Measurements from ENCODE around the gene MERTK.

Gene MERTK

DNA sequence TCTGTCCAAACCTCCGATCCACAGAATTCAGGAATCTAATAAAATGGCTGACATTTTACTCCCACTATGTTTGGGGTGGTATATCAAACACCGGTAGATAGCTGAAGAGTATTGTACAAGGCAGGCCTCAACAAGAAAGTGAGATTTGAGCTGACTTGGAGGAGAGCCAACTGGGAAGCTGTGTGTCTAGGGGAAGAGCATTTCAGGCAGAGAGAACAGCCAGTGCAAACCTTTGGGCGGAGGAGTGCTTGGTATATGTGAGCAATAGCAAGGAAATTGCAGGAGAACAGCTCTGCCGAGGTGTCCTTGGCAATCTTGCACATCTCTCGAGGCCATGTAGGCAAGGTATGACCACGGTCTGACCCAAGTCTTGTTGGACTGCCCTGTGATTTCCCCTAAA, 1.8 kb upstream of the MERTK start:
- Histone ChIP-seq H3K4me1 (ENCODE audit: control insufficient read depth, low read length) (peaks cover 8% of the 10 kb centered on the region), H3K27me3 (ENCODE audit: control insufficient read depth, low read length) (peaks cover 37% of the 10 kb centered on the region), H4K20me1 (ENCODE audit: control insufficient read depth, insufficient read depth, low read depth, low read length) (no peaks in the 10 kb centered on the region), H3K27ac (ENCODE audit: low read depth, low read length) (no peak overlapping the region), H3K9me3 (ENCODE audit: control insufficient read depth, insufficient read depth, low read length) (no peaks in the 10 kb centered on the region), H3K9me2 (replicated peaks; ENCODE audit: control insufficient read depth, low read length) (no peaks in the 10 kb centered on the region), H3K4me3 (ENCODE audit: low read length) (no peak overlapping the region), H3K36me3 (ENCODE audit: control insufficient read depth, low read length) (no peaks in the 10 kb centered on the region), H3F3A (ENCODE audit: control insufficient read depth, insufficient read depth) (0 out of 2 replicates have a peak, but pooled peaks cover 5% of the 10 kb centered on the region), H3K4me2 (ENCODE audit: low read length) (no peak overlapping the region), H3K79me2 (ENCODE audit: control insufficient read depth, low read length) (no peaks in the 10 kb centered on the region)
- TF ChIP-seq, protein P1, sequence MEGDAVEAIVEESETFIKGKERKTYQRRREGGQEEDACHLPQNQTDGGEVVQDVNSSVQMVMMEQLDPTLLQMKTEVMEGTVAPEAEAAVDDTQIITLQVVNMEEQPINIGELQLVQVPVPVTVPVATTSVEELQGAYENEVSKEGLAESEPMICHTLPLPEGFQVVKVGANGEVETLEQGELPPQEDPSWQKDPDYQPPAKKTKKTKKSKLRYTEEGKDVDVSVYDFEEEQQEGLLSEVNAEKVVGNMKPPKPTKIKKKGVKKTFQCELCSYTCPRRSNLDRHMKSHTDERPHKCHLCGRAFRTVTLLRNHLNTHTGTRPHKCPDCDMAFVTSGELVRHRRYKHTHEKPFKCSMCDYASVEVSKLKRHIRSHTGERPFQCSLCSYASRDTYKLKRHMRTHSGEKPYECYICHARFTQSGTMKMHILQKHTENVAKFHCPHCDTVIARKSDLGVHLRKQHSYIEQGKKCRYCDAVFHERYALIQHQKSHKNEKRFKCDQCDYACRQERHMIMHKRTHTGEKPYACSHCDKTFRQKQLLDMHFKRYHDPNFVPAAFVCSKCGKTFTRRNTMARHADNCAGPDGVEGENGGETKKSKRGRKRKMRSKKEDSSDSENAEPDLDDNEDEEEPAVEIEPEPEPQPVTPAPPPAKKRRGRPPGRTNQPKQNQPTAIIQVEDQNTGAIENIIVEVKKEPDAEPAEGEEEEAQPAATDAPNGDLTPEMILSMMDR (IDR thresholded peaks at IDR 0.05; ENCODE audit: low read depth, low read length, poor library complexity, severe bottlenecking): no peak
- TF ChIP-seq EZH2phosphoT487 (IDR thresholded peaks at IDR 0.05; ENCODE audit: borderline replicate concordance, low read length): no peak

DNA sequence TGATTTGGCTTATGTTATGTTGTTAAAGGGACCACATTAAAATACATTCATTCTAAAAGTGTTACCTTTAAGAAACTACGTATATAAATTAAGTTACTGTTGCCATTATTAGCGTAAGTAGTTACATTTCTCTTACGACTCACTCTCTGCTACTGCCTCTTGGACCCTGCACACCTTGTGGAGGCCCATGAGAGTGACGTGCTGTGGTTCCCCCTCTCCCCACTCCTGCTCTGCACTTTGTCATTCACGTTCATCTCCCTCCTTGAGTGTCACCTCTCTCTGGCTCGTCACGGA, 830 bp upstream of the MERTK start:
- no peaks in the 10 kb centered on the region for H3K9me2 ChIP-seq (replicated peaks; ENCODE audit: control insufficient read depth, low read length)
- H3K27me3 ChIP-seq (ENCODE audit: control insufficient read depth, low read length): peaks cover 40% of the 10 kb centered on the region
- H3K4me3 ChIP-seq (ENCODE audit: low read length): peak overlapping the region; percentile 58
- TF ChIP-seq, protein P1 (IDR thresholded peaks at IDR 0.05; ENCODE audit: low read depth, low read length, poor library complexity, severe bottlenecking): no peak
- no peak for TF ChIP-seq EZH2phosphoT487 (IDR thresholded peaks at IDR 0.05; ENCODE audit: borderline replicate concordance, low read length)
- peaks cover 8% of the 10 kb centered on the region for H3K4me1 ChIP-seq (ENCODE audit: control insufficient read depth, low read length)
- H3K79me2 ChIP-seq (ENCODE audit: control insufficient read depth, low read length): no peaks in the 10 kb centered on the region
- 0 out of 2 replicates have a peak, but pooled peaks cover 5% of the 10 kb centered on the region for H3F3A ChIP-seq (ENCODE audit: control insufficient read depth, insufficient read depth)
- H3K27ac ChIP-seq (ENCODE audit: low read depth, low read length): no peak overlapping the region
- H3K9me3 ChIP-seq (ENCODE audit: control insufficient read depth, insufficient read depth, low read length): no peaks in the 10 kb centered on the region
- H3K36me3 ChIP-seq (ENCODE audit: control insufficient read depth, low read length): no peaks in the 10 kb centered on the region
- peak overlapping the region; percentile 67 for H3K4me2 ChIP-seq (ENCODE audit: low read length)
- no peaks in the 10 kb centered on the region for H4K20me1 ChIP-seq (ENCODE audit: control insufficient read depth, insufficient read depth, low read depth, low read length)

DNA sequence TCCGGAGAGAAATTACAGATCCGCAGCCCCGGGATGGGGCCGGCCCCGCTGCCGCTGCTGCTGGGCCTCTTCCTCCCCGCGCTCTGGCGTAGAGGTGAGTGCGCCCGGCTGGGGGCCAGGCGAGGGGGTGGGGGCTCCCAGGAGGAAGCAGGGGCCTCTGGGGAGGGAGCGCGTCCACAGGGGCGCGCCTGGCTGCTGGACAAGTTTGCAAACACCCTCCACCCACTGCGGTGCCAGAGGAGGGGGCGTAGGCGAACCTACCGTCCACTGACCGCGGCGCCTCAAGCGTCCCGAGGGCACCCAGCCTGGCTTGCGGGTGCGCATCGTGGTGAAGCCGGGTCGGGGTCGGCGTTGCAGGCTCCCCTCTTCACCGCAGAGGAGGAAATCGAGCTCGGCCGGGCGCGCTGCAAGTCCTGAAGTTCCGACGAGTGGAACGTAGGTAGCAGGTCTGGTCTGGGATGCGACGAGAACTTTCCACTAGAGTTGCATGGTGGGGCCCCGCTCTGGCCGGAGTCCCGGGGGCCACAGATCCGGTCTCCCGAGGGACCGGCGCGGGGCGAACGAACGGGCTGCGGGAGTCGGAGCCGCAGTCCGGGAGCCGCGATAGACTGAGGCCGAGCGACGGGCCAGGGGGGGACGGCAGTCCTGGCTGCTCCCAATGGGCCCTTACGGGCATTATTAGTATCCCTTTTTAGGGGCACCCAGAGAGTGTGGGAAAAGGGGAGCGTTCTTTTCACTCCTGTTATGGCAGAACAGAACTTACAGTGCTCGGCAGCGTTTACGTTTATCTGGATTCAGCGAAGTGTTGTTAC, 502 bp downstream of the MERTK start:
- H3K36me3 ChIP-seq (ENCODE audit: control insufficient read depth, low read length): no peaks in the 10 kb centered on the region
- peak overlapping the region; percentile 54 for H3K4me3 ChIP-seq (ENCODE audit: low read length)
- H3K4me2 ChIP-seq (ENCODE audit: low read length): peak overlapping the region; percentile 67
- H3K79me2 ChIP-seq (ENCODE audit: control insufficient read depth, low read length): no peaks in the 10 kb centered on the region
- H3K9me2 ChIP-seq (replicated peaks; ENCODE audit: control insufficient read depth, low read length): no peaks in the 10 kb centered on the region
- no peaks in the 10 kb centered on the region for H4K20me1 ChIP-seq (ENCODE audit: control insufficient read depth, insufficient read depth, low read depth, low read length)
- peaks cover 40% of the 10 kb centered on the region for H3K27me3 ChIP-seq (ENCODE audit: control insufficient read depth, low read length)
- TF ChIP-seq, protein P1 (IDR thresholded peaks at IDR 0.05; ENCODE audit: low read depth, low read length, poor library complexity, severe bottlenecking): no peak
- TF ChIP-seq EZH2phosphoT487 (IDR thresholded peaks at IDR 0.05; ENCODE audit: borderline replicate concordance, low read length): no peak; the same call in none of the 2 replicates
- H3F3A ChIP-seq (ENCODE audit: control insufficient read depth, insufficient read depth): 0 out of 2 replicates have a peak, but pooled peaks cover 5% of the 10 kb centered on the region
- H3K9me3 ChIP-seq (ENCODE audit: control insufficient read depth, insufficient read depth, low read length): no peaks in the 10 kb centered on the region
- peaks cover 8% of the 10 kb centered on the region for H3K4me1 ChIP-seq (ENCODE audit: control insufficient read depth, low read length)
- no peak overlapping the region for H3K27ac ChIP-seq (ENCODE audit: low read depth, low read length)

Data from DOHH2 (cell line).